GM19025 (cell line): ENCODE results near the gene BPIFB3.
"Not testable (repeated sequence)": the region's sequence is repeated elsewhere in the genome, so short reads cannot be mapped to it uniquely, and the experiment has no call there.

Experiments
- ATAC-seq: cut with Tn5 transposase; IDR thresholded peaks from one replicate; pipeline ENCODE4 v1.9.1; 2021; ENCODE audit warnings: mild to moderate bottlenecking, low read depth, moderate library complexity; ENCODE audit not compliant: unreplicated experiment

BPIFB3 gene

DNA sequence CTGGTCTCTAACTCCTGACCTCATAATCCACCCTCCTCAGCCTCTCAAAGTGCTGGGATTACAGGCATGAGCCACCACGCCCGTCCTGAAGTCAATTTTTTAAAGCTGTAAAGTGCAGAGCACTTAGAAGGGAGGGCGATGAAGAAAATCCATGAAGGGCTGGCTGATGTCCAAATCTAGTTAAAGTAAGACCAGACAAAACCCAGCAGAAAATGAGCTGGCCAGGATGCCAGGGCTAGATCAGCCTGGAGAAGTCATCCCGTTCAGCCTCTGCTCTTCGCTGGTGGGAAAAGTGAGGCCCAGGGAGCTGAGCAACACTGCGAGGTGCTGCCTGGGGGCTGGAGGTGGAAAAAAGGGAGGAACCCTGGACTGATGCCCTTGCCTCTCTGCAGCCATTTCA lies 28.8 kb downstream of the BPIFB3 start:
- ATAC-seq, result no peak

DNA sequence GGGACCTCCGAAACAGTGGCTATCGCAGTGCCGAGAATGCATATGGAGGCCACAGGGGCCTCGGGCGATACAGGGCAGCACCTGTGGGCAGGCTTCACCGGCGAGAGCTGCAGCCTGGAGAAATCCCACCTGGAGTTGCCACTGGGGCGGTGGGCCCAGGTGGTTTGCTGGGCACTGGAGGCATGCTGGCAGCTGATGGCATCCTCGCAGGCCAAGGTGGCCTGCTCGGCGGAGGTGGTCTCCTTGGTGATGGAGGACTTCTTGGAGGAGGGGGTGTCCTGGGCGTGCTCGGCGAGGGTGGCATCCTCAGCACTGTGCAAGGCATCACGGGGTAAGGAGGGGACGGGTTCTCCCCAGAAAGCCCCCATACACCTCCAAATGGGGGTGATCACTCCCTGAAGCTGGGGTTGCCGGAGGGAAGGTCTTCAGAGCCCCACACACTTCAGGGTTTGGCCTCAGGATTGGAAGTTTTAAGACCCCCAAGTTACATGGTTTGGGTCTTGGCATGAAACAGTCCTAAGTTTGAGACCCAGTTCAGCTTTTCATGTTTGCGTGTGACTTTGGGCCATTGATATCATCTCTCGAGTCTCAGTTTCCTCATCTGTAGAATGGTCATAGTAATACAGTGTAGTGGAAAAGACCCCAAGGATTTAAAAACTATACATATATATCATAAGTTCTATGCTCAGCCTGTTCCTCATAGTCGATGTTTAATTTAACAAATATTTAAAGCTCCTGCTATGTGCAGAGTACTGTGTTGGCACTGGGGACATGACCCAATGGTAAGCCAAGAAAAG lies 30.0 kb downstream of the BPIFB3 start:
- ATAC-seq, result no peak

DNA sequence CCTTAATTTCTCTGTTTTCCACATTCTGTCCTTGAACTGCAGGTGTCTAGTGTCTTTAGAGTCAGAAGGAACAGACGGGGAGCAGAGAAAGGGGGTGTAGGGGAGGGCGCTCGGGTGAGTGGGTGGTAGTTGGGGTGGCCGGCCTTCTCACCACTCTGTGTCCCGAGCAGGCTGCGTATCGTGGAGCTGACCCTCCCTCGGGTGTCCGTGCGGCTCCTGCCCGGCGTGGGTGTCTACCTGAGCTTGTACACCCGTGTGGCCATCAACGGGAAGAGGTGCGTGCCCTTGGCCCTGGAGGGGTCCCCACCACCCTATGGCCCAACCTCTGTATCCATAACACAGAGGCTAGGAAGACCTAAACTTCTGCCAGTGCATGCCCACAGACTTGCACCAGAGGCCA lies 31.0 kb downstream of the BPIFB3 start:
- ATAC-seq, result no peak

- ATAC-seq, result no peak
These were observed 32.5 kb downstream of the BPIFB3 start for GRCh38 chr20:33086052-33086722.

GRCh38 chr20:33091147-33091546 lies 37.4 kb downstream of the BPIFB3 start:
- ATAC-seq, result no peak

- no peak for ATAC-seq
These were observed 38.0 kb downstream of the BPIFB3 start for GRCh38 chr20:33091693-33092092.

DNA sequence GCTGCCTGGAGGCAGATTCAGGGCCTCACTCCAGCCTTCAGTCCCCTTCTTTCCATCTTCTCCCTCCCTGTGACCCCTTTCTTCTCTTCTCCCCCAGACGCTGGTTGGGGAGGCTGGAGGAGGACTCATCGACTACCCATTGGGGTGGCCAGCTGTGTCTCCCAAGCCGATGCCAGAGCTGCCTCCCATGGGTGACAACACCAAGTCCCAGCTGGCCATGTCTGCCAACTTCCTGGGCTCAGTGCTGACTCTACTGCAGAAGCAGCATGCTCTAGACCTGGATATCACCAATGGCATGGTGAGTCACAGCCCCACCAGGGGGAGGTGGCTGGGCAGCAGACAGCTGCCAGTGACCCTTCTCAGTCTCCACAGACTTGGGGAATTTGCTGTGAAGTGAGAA lies 38.7 kb downstream of the BPIFB3 start:
- ATAC-seq, result no peak

DNA sequence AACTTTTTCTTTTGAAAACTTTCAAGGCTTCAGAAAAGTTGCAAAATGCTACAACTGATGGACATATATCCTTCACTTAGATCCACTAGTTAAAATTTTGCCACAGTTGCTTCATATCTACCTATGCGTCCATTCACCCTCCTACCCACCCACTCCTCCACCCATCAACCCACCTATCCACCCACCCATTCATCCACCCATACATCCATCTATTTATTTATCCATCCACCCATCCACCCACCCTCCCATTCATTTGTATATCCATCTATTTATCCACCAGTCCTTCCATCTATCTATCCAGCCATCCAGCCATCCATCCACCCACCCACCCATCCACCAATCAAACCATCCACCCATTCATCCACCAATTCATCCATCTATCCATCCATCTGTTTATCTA lies 39.4 kb downstream of the BPIFB3 start:
- no peak for ATAC-seq

DNA sequence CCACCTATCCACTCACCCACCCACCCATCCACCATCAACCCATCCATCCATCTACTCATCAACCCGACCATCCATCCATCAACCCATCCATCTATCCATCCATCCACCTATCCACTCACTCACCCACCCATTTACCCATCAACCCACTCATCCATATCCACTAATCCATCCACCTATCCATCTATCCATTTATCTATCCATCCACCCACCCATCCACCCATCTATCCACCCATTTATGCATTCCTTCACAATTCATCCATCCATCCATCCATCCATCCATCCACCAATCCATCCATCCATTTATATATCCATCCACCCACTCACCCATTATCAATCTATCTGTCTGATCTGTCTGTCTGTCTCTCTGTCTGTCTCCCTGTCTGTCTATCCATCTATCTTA lies 39.9 kb downstream of the BPIFB3 start:
- no peak for ATAC-seq

DNA sequence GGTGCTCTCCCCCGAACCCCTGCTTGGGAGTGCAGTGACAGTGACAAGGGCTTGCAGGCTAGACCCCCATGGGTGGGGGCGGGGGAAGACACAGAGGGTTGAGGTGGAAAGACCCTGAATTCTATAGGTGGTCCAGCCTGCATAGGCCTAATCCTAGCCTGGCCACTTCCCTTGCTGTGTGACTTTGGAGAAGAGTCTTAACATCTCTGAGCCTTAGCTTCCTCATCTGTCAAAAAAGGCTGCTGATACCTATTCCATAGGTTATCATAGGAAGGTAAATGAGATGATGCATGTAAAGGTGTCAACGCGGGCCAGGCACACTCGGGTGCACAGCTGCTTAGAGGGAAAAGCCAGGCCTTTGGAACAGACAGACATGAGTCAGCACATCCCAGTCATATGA lies 41.5 kb downstream of the BPIFB3 start:
- ATAC-seq, result no peak

DNA sequence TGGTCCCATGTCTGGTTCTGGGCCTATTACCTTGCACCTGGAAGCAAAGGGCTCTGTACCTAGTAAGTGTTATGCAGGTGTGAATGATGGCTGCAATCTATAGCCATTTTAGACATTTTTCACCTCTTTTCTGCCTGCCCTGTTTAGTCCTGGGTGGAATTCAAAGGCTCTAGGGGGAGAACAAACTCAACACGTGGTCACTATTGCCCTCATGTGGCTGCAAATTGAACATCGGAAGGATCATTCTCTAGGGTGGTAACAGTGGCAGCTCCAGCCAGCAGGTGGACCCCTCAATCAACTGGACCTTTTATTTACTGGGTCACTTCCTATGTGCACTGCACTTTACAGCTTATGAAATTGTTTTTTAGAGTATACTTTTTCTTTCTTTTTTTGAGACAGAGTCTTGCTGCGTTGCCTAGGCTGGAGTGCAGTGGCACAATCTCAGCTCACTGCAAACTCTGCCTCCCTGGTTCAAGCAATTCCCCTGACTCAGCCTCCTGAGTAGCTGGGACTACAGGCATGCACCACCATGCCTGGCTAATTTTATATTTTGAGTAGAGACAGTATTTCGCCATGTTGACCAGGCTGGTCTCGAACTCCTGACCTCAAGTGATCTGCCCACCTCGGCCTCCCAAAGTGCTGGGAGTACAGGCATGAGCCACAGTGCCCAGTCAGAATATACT lies 42.3 kb downstream of the BPIFB3 start:
- not testable (repeated sequence) for ATAC-seq

DNA sequence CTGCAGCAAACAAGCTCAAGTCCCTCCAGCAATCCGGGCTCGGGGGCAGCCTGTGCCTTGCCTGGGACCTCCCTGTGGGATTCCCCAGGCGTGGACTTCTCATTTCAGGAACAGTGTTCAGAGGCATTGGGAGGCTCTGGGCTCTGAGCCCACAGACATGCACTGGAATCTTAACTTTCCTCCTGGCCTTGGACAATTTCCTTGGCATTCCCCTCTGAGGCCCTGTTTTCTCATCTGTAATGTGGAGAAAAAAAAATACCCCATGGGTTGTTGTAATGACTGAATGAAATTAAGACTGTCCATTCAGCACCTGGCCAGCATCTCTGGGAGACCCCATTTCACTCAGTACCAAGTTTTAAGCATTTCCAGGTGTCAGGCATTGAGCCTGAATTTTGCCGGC lies 43.3 kb downstream of the BPIFB3 start:
- ATAC-seq, result no peak

GRCh38 chr20:33099843-33100538 lies 46.3 kb downstream of the BPIFB3 start:
- ATAC-seq, result no peak

DNA sequence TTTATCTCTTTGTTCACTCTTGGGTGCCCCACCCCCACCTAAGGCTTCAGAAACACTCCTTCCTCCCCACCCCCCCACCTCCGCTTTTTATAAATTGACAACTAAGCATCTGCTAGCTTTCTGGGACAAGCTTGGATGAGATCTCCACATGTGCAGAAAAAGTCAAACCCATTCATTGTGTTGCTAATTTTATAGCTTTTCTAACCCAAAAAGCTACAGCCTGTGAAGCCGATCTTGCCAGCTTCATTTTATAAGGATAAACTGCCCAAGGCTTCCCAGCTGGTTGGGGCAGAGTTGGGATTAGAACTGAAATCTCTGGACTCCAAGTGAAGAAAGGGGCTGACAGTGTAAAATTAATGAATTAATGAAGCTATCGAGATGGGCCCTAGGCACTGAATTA lies 49.9 kb downstream of the BPIFB3 start:
- ATAC-seq, result no peak

GRCh38 chr20:33104336-33104735 lies 50.6 kb downstream of the BPIFB3 start:
- ATAC-seq, result no peak

DNA sequence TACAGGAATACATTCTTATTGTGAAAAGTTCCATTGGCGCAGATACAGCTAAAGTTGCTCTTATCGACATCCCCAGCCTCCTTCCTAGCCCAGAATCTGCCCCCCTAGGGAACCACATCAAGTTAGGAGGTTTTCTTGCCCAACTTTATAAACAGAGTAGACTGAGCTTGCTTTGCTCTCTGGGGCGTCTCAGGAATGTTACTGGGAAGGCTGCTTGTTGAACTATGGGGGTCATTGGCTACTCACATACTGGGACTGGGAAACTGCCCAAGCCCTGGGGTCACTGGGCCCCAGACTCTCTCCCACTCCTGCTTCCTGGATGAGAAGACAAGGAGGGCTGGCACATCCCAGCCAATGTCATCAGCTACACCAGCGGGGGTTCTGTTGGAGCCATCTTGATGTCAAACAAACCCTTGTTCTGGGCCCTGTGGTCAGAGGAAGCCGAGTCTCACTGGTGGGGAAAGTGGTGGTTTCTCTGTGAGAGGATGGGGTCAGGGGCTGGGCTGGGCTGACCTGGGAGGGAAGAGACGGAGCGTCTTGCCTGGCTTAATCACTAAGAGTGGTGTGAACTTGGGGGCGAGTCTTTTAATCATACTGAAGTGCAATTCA lies 51.7 kb downstream of the BPIFB3 start:
- no peak for ATAC-seq

DNA sequence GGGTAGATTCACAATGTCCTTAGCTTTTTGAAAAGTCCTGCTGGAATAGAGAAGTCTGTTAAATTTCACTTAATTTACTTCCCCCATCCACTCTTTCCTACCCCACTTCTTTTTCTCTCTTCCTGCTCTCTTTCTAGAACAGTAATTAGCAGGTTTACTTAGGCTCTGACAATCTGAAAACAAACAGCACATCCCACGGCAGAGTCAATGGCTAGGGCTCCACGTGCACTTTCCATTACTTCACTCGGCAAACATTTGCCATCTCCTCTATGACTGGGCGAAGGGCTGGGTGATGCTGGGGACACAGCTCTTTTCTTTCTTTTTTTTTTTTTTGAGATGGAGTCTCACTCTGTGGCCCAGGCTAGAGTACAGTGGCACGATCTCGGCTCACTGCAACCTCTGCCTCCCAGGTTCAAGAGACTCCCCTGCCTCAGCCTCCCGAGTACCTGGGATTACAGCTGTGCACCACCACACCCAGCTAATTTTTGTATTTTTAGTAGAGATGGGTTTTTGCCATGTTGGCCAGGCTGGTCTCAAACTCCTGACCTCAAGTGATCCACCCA lies 52.4 kb downstream of the BPIFB3 start:
- ATAC-seq, result not testable (repeated sequence)

- no peak for ATAC-seq
These were observed 55.0 kb downstream of the BPIFB3 start for GRCh38 chr20:33108661-33109060.

GRCh38 chr20:33110147-33110825 lies 56.6 kb downstream of the BPIFB3 start:
- ATAC-seq, result no peak

DNA sequence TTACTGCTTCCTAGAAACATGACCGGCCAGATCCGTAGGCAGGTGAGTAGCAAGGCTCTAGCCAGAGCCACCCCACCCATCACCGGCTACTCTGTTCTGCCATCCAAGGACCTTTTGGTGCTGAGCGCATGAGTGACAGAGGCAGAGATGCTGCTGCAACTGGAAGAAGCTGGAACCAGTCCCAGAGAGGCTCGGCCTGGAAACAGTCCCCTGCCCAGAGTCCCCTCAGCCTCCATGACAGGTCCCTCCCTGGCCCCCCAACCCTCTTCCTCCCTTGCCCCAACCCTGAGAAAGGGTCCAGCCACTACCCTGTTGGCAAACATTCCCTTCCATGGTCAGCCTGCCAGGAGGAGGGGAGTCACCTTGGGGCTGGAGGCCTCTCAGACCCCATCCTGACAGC lies 57.6 kb downstream of the BPIFB3 start:
- ATAC-seq, result no peak
